HG02759 (cell line): Measurements from ENCODE around the gene NPEPPS.

Experiments
- ATAC-seq: cut with Tn5 transposase; IDR thresholded peaks from one replicate; pipeline ENCODE4 v1.9.1; 2021; ENCODE audit warnings: mild to moderate bottlenecking, moderate library complexity; ENCODE audit not compliant: unreplicated experiment

The NPEPPS gene

GRCh38 chr17:47624727-47625068 is 93.8 kb downstream of the NPEPPS start:
- no peak for ATAC-seq

- no peak for ATAC-seq
Measured at GRCh38 chr17:47628014-47628566, 97.2 kb downstream of the NPEPPS start.

GRCh38 chr17:47629826-47630225 is 98.9 kb downstream of the NPEPPS start:
- ATAC-seq, result no peak

- no peak for ATAC-seq
Measured at GRCh38 chr17:47630614-47631013, 99.7 kb downstream of the NPEPPS start.

- no peak for ATAC-seq
Measured at GRCh38 chr17:47632991-47633390, 102.1 kb downstream of the NPEPPS start.

GRCh38 chr17:47633996-47634395 is 103.1 kb downstream of the NPEPPS start:
- ATAC-seq, result no peak

- ATAC-seq, result no peak
Measured at GRCh38 chr17:47634870-47635269, 104.0 kb downstream of the NPEPPS start.

- ATAC-seq, result no peak
Measured at GRCh38 chr17:47635734-47636133, 104.8 kb downstream of the NPEPPS start.

- no peak for ATAC-seq
Measured at GRCh38 chr17:47636273-47637030, 105.5 kb downstream of the NPEPPS start.

GRCh38 chr17:47638903-47639302 is 108.0 kb downstream of the NPEPPS start:
- ATAC-seq, result no peak

GRCh38 chr17:47640076-47640475 is 109.2 kb downstream of the NPEPPS start:
- no peak for ATAC-seq

GRCh38 chr17:47641202-47641601 is 110.3 kb downstream of the NPEPPS start:
- no peak for ATAC-seq

- no peak for ATAC-seq
Measured at GRCh38 chr17:47643116-47643515, 112.2 kb downstream of the NPEPPS start.

- ATAC-seq, result no peak
Measured at GRCh38 chr17:47644324-47644723, 113.4 kb downstream of the NPEPPS start.

- peak; percentile 84 for ATAC-seq
Measured at GRCh38 chr17:47649153-47649971, 118.5 kb downstream of the NPEPPS start, which contains the start of gene KPNB1. Gene KPNB1, plus strand, starts transcription at chr17:47649919. Its CDS starts 326 bp downstream, at chr17:47650245.

- ATAC-seq, result peak; percentile 2
Measured at GRCh38 chr17:47649972-47650524, 119.1 kb downstream of the NPEPPS start.

GRCh38 chr17:47650525-47651522 is 119.9 kb downstream of the NPEPPS start:
- peak; percentile 54 for ATAC-seq

- ATAC-seq, result no peak
Measured at GRCh38 chr17:47651704-47652103, 120.8 kb downstream of the NPEPPS start.

- no peak for ATAC-seq
Measured at GRCh38 chr17:47652570-47652969, 121.7 kb downstream of the NPEPPS start.

GRCh38 chr17:47653442-47653841 is 122.5 kb downstream of the NPEPPS start:
- no peak for ATAC-seq
